ENCODE data around the gene WIPF3. TPM values are rescaled to one million over a fixed set of nuclear protein-coding genes. Genes with fewer than 3 reads are reported as not detected.

WIPF3 gene
- total and polyA plus RNA-seq, 2 donors (not counting 1 experiment from before 2014, with no cell fraction given), result not detected

DNA sequence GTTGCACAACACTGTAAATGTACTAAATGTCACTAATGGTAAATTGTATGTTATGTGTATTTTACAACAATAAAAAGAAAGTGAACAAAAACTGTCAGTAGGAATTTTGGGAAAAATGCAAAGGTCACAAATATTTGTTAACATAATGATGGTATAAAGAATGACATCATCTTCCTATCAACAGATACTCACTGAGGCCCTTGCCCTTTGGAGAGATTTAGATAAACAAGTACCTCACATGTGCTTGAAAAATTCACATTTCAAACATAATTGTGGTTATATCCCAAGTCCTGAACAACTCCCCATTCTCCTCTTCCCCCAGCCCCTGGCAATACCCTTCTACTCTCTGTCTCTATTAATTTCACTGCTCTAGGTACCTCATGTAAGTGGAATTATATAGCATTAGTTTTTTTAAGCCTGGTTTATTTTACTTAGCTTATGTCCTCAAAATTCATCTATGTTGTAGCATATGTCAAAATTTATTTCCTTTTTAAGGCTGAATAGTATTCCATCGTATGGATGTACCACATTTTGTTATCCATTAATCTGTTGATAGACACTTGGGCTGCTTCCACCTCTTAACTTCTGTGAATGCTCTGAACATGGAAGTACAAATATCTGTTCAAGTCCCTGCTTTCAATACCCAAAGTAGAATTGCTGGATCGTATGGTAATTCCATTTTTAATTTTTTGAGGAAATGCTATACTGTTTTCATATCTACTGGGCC lies 90.5 kb downstream of the WIPF3 start:
- Histone ChIP-seq H3K27ac (ENCODE audit: low read length in 2 of 2) (no peak overlapping the region), H3K4me2 (replicated peaks; ENCODE audit: low read depth, low read length, poor library complexity, severe bottlenecking) (no peak overlapping the region), H3K4me3 (ENCODE audit: control extremely low read depth in 1 of 5, extremely low read depth in 1 of 5, insufficient read depth in 1 of 5, low read depth in 2 of 5, low read length in 4 of 5) (no peak overlapping the region), H4K20me1 (ENCODE audit: control insufficient read depth, insufficient read depth, low read length, poor library complexity, severe bottlenecking) (no peaks in the 10 kb centered on the region), H3K4me1 (ENCODE audit: control insufficient read depth in 2 of 2, insufficient read depth in 2 of 2, low read length in 2 of 2) (no peaks in the 10 kb centered on the region), H3K9me3 (ENCODE audit: control extremely low read depth in 1 of 3, control insufficient read depth in 2 of 3, insufficient read depth in 1 of 3, low read length in 2 of 3) (peaks cover 0 to 3% (median 0%) of the 10 kb centered on the region in 3 donors), H2AFZ (ENCODE audit: insufficient read depth, low read depth, low read length, poor library complexity, severe bottlenecking) (no peak overlapping the region), H3K36me3 (replicated peaks in 1 of 2; ENCODE audit: control extremely low read depth in 1 of 2, control insufficient read depth in 1 of 2, extremely low read depth in 1 of 2, insufficient read depth in 2 of 2, low read length in 1 of 2) (no peaks in the 10 kb centered on the region), H3K27me3 (replicated peaks in 1 of 4; ENCODE audit: control extremely low read depth in 1 of 4, control insufficient read depth in 3 of 4, insufficient read depth in 4 of 4, low read length in 3 of 4) (no peaks in the 10 kb centered on the region), H3K9ac (ENCODE audit: low read length) (no peak overlapping the region), H3K79me2 (ENCODE audit: control insufficient read depth, insufficient read depth, low read length) (no peaks in the 10 kb centered on the region)
- WGBS (ENCODE audit: insufficient coverage), result no CpG with 5 or more reads among the region's 2 CpGs
- Mint-ChIP-seq H3K27me3 (peaks cover 26% of the 10 kb centered on the region), H3K27ac (no peak overlapping the region), H3K9me3 (ENCODE audit: insufficient read depth) (no peaks in the 10 kb centered on the region), H3K4me1 (no peaks in the 10 kb centered on the region), H3K4me3 (no peak overlapping the region)
- ChIA-PET CTCF (interaction anchor here (0.6 kb wide), 1 partner anchor 750 kb away, joined by 3 read pairs; no protein-coding TSS in a partner anchor), POLR2A (no interaction called here)
- ATAC-seq (ENCODE audit: low read depth), result no peak
- no peak for DNase-seq
- TF ChIP-seq EZH2 (IDR thresholded peaks at IDR 0.05; ENCODE audit: borderline replicate concordance, insufficient read depth, low read depth, low read length, poor library complexity, severe bottlenecking), result no peak
- TF ChIP-seq, protein P1, sequence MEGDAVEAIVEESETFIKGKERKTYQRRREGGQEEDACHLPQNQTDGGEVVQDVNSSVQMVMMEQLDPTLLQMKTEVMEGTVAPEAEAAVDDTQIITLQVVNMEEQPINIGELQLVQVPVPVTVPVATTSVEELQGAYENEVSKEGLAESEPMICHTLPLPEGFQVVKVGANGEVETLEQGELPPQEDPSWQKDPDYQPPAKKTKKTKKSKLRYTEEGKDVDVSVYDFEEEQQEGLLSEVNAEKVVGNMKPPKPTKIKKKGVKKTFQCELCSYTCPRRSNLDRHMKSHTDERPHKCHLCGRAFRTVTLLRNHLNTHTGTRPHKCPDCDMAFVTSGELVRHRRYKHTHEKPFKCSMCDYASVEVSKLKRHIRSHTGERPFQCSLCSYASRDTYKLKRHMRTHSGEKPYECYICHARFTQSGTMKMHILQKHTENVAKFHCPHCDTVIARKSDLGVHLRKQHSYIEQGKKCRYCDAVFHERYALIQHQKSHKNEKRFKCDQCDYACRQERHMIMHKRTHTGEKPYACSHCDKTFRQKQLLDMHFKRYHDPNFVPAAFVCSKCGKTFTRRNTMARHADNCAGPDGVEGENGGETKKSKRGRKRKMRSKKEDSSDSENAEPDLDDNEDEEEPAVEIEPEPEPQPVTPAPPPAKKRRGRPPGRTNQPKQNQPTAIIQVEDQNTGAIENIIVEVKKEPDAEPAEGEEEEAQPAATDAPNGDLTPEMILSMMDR (IDR thresholded peaks at IDR 0.05), result no peak
- intact Hi-C loops (cut with micrococcal nuclease), result no loop called here

DNA sequence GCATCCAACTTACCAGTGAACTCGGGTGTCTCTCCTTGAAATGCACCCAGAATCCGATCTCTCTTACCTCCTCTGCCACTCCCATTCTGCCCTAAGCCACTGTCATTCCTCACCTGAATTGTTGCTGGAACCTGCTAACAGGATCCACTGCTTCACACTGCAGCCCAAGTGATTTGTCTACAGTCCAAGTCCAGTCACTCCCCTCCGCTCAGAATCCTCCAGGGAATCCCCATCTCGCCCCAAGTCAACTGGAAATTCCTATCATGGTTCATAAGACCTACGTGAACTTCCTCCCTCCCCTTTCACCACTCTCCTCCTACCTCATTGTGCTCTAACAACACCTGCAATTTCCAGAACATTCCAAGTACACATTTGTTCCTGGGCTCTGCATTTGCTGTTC lies 92.0 kb downstream of the WIPF3 start:
- POLR2A ChIA-PET, result no interaction called here
- 65% methylated on average over 5 of the region's 5 CpGs for WGBS (ENCODE audit: insufficient coverage)
- no peak for ATAC-seq (ENCODE audit: low read depth)

More for the DNA sequence above, 92.0 kb downstream of the WIPF3 start:
- H3K79me2 ChIP-seq (ENCODE audit: control insufficient read depth, insufficient read depth, low read length), result no peaks in the 10 kb centered on the region
- CTCF ChIA-PET, result no interaction called here
- H3K27me3 ChIP-seq (replicated peaks in 1 of 4; ENCODE audit: control extremely low read depth in 1 of 4, control insufficient read depth in 3 of 4, insufficient read depth in 4 of 4, low read length in 3 of 4), result no peaks in the 10 kb centered on the region
- H4K20me1 ChIP-seq (ENCODE audit: control insufficient read depth, insufficient read depth, low read length, poor library complexity, severe bottlenecking), result no peaks in the 10 kb centered on the region
- Mint-ChIP-seq H3K27me3 (peaks cover 26% of the 10 kb centered on the region), H3K9me3 (ENCODE audit: insufficient read depth) (no peaks in the 10 kb centered on the region), H3K4me1 (no peaks in the 10 kb centered on the region), H3K27ac (no peak overlapping the region), H3K4me3 (no peak overlapping the region)
- H3K4me1 ChIP-seq (ENCODE audit: control insufficient read depth in 2 of 2, insufficient read depth in 2 of 2, low read length in 2 of 2), result no peaks in the 10 kb centered on the region
- no peak overlapping the region for H3K4me2 ChIP-seq (replicated peaks; ENCODE audit: low read depth, low read length, poor library complexity, severe bottlenecking)
- no peak for DNase-seq
- no peak overlapping the region for H3K27ac ChIP-seq (ENCODE audit: low read length in 2 of 2)
- intact Hi-C loops (cut with micrococcal nuclease), result no loop called here
- H3K9ac ChIP-seq (ENCODE audit: low read length), result no peak overlapping the region
- H3K9me3 ChIP-seq (ENCODE audit: control extremely low read depth in 1 of 3, control insufficient read depth in 2 of 3, insufficient read depth in 1 of 3, low read length in 2 of 3), result peaks cover 0 to 3% (median 0%) of the 10 kb centered on the region in 3 donors
- no peak for TF ChIP-seq EZH2 (IDR thresholded peaks at IDR 0.05; ENCODE audit: borderline replicate concordance, insufficient read depth, low read depth, low read length, poor library complexity, severe bottlenecking)
- TF ChIP-seq, protein P1 (IDR thresholded peaks at IDR 0.05), result no peak
- H3K4me3 ChIP-seq (ENCODE audit: control extremely low read depth in 1 of 5, extremely low read depth in 1 of 5, insufficient read depth in 1 of 5, low read depth in 2 of 5, low read length in 4 of 5), result no peak overlapping the region
- no peaks in the 10 kb centered on the region for H3K36me3 ChIP-seq (replicated peaks in 1 of 2; ENCODE audit: control extremely low read depth in 1 of 2, control insufficient read depth in 1 of 2, extremely low read depth in 1 of 2, insufficient read depth in 2 of 2, low read length in 1 of 2)
- no peak overlapping the region for H2AFZ ChIP-seq (ENCODE audit: insufficient read depth, low read depth, low read length, poor library complexity, severe bottlenecking)
